ENCODE results near the gene WDPCP.
A peak's percentile ranks its signal among the peaks of the same experiment; 100 is the strongest.
"Not testable (repeated sequence)": the region's sequence is repeated elsewhere in the genome, so short reads cannot be mapped to it uniquely, and the experiment has no call there.

Gene WDPCP, protein sequence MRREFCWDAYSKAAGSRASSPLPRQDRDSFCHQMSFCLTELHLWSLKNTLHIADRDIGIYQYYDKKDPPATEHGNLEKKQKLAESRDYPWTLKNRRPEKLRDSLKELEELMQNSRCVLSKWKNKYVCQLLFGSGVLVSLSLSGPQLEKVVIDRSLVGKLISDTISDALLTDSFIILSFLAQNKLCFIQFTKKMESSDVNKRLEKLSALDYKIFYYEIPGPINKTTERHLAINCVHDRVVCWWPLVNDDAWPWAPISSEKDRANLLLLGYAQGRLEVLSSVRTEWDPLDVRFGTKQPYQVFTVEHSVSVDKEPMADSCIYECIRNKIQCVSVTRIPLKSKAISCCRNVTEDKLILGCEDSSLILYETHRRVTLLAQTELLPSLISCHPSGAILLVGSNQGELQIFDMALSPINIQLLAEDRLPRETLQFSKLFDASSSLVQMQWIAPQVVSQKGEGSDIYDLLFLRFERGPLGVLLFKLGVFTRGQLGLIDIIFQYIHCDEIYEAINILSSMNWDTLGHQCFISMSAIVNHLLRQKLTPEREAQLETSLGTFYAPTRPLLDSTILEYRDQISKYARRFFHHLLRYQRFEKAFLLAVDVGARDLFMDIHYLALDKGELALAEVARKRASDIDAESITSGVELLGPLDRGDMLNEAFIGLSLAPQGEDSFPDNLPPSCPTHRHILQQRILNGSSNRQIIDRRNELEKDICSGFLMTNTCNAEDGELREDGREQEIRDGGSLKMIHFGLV

GRCh38 chr2:63588385-63589147, at the start of gene WDPCP, which contains the start of gene MDH1:
TSS of gene WDPCP (minus strand) at chr2:63588477. CDS start at chr2:63588271, 206 bp downstream.
TSS of gene MDH1 (plus strand) at chr2:63588963. CDS start at chr2:63589044, 81 bp downstream.
- peak; percentile 100 for DNase-seq (ENCODE audit: low spot score)

GRCh38 chr2:63632382-63632781, 44.1 kb upstream of the WDPCP start:
- DNase-seq (ENCODE audit: low spot score) = no peak

DNA sequence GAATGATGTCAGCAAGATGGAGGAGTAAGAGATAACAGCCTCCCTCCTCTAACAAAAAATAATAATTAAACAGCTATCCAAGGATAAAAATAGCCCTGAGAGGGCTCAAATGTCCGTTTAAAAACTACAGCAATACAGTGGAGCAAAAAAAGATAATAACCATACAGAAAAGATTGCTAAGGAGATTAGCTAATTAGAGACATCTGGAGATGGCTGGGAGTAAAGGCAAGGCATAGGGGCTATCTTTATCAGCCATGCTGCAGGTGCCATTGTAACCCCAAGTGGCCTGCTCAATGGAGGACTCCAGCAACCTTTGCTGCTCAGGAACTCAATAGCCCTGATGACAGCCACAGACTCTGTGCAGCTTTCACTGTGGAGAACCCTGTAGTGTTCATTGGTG, 43.2 kb upstream of the WDPCP start:
- no peak for DNase-seq (ENCODE audit: low spot score)

DNA sequence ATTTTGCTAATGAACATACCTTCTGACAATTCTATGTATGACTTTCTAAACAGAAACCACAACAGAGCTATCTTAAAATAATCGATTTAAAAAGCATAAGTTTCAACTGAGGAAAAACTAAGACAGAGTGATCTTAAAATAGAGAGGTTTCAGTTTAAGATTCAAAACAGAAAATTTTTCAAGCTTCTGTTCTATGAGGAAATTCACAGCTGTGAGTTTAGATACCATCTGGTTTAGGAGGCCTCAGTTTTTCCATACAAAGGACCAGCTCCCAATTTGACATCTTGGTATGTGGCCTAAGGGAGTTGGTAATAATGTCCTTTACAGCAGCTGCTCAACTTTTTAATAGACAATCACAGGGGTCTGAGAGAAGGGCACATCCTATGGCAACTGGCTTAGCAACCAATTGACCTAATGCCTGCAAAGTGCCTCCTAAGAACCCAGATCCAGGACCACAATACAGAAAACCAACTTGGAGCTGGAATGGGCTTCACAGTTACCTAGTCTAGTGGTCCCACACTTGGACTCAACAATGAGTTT, 40.2 kb upstream of the WDPCP start:
- no peak for DNase-seq (ENCODE audit: low spot score)

DNA sequence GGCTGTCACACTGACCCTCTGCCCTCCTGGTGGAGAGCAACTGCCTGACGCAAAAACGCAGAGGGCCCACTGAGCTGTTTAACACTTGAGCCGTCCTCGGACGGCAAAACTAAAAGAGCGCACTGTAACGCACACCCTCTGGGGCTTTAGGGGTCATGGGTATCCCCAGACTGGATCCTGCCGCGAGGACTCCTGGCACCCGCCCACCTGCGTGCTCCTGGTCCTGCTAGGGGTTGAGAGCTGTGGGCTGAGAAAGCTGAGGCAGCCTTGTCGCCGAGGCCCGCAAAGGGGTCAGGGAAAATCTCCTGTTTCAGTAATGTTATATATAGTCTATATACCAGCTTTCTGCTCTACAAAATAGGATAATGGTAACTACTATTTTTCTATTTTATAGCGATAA, 39.6 kb upstream of the WDPCP start:
- DNase-seq (ENCODE audit: low spot score) = no peak

DNA sequence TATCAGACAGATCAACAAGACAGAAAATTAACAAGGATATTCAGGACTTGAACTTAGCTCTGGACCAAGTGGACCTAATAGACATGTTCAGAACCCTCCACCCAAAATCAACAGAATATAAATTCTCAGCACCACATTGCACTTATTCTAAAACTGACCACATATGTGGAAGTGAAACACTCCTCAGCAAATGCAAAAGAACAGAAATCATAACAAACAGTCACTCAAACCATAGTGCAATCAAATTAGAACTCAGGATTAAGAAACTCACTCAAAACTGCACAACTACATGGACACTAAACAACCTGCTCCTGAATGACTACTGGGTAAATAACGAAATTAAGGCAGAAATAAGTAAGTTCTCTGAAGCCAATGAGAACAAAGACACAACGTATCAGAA, 35.5 kb upstream of the WDPCP start:
- not testable (repeated sequence) for DNase-seq (ENCODE audit: low spot score)

DNA sequence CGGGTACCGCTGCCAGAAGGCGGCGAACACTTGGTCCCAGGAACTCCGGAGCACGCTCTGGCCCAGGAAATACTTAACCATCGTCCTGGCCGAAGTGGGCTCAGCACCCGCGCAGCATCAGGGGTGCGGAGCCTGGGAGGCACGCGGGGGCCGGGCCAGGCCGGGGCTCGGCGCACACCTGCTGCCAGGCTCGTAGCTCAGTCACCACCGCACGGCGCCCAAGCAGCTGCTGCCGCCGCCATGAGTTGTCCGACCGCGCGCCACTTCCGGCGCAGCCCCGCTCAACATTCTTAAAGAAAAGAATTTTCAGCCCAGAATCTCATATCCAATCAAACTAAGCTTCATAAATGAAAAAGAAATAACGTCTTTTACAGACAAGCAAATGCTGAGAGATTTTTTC, 34.5 kb upstream of the WDPCP start:
- no peak for DNase-seq (ENCODE audit: low spot score)

DNA sequence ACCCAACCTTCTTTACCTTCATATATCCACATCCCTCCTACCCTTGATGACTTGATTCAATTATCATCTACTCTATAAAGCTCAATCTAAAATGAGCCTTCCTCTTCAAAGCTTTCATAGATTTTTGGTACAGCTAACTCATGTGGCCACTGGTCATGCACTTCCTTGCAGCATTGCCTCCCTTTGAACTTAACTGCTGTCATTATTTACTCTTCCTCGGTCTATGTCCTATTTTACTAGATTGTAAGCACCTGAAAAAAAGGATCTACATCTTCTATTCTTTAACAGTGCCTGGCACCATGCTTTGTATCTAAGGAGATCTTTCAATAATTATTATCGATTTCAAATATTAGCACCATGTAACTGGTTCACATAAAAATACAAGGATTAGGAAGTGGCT, 31.1 kb upstream of the WDPCP start:
- no peak for DNase-seq (ENCODE audit: low spot score)

GRCh38 chr2:63617366-63617765, 29.1 kb upstream of the WDPCP start:
- DNase-seq (ENCODE audit: low spot score) = no peak

DNA sequence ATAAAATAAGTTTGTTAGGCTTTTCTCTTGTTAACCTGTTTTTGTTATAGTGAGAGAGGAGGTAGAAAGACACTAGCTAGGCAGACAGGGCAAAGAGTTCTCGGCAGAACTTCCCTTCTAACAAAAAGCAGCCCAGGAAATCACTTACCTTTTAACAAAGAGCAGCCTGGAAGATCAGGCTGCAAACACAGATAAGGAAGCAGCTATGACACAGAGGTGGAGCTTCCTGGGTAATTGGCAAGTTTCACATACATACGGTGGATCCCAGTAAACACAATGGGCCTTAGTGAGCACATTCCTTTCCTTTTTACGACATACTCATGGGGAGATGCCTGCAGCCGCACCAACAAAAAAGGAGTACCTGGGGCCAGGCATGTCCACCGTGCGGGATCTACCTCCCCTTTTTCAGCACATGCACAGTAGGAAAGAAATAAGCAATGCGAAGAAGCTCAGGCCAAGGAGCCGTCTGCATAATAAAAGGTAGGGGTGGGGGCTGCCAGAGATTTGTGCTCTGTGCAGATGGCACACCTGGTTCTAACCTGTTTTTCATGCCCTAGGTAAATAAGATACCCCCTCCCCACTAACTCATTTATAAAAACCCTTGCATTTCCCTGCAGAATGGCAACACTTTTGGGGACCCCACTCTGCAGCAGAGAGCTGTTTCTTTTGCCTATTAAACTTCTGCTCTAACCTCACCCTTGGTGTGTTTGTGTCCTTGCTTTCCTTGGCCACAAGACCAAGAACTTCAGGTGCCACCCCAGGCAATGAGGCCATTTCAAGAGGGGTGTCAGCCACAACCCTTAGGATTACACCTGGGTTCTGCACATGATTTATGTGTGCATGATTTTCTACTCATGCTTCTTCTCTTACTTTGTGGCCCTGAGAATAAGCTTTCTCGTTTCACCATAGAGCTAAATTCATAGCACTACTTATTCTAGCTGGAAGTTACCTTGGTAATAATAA, 27.0 kb upstream of the WDPCP start:
- peak; percentile 12 for DNase-seq (ENCODE audit: low spot score)

- DNase-seq (ENCODE audit: low spot score) = peak; percentile 24
Measured at GRCh38 chr2:63614448-63614968, 26.2 kb upstream of the WDPCP start.

DNA sequence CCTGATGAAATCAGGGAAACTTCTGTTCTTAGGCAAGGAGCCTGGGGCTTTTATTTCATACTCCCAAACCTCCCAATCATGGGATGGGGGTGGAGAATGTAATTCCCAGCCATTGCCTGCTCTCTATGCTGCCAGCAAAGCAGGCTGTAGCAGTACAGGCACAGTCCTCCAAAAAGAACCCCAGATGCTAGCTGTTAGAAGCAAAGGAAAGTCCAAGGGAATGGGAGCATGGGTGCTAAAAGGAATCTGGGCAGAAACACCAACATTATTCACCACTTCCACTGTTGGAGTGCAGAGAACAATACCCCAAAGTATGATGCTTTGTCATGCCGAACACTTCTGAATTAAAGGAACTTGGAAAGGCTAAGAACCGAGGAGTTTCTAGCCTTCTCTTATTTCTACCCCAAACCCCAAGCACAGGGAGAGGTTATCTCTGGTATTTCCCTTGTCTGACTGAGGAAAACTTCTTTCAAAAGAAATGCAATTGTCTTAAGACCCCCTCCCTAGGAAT, 25.2 kb upstream of the WDPCP start:
- DNase-seq (ENCODE audit: low spot score) = no peak

DNA sequence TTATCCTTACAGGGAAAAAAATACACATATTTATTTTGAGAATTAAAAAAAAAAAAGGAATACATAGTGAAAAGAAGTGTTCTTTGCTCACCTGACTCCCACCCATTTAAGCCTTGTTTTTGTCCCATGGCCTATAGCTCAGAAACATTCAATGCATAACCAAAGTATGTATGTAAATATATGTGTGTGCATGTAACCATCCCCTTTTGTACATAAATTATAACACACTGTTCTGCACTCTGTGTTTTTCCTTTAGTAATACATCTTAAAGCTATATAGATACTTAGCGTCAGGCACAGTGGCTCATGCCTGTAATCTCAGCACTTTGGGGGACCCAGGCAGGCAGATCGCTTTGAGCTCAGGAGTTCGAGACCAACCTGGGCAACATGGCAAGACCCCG, 22.2 kb upstream of the WDPCP start:
- DNase-seq (ENCODE audit: low spot score) = no peak

DNA sequence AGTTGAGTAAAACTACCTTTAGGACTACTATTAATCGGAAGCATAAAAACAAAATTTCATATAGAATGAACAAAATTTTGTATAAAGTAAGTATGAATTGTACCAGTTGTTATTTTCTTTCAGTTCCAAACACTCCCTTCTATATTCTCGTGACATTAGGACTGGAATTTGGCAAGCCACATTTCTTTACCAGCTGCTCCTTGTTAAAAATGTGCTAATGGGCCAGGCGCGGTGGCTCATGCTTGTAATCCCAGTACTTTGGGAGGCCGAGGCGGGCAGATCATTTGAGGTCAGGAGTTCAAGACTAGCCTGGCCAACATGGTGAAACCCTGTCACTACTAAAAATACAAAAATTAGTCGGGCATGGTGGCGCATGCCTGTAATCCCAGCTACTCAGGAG, 20.6 kb upstream of the WDPCP start:
- DNase-seq (ENCODE audit: low spot score) = not testable (repeated sequence)

DNA sequence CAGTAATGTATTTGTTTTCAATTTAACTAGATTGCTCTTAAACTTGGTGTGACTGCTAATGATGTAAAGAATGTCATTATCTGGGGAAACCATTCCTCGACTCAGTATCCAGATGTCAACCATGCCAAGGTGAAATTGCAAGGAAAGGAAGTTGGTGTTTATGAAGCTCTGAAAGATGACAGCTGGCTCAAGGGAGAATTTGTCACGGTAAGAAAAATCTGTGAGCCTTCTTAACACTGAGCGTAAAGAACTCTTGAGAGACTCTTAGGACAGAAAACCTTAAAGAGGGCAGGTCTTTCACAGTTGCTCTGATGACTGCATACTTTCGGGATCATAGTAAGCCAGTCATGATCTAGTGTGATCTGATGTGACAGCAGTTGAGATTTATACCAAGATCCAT, 16.4 kb upstream of the WDPCP start:
- no peak for DNase-seq (ENCODE audit: low spot score)

- no peak for DNase-seq (ENCODE audit: low spot score)
Measured at GRCh38 chr2:63600881-63601460, 12.7 kb upstream of the WDPCP start.

- DNase-seq (ENCODE audit: low spot score) = no peak
Measured at GRCh38 chr2:63598981-63599380, 10.7 kb upstream of the WDPCP start.

- DNase-seq (ENCODE audit: low spot score) = no peak
Measured at GRCh38 chr2:63596401-63596883, 8.2 kb upstream of the WDPCP start.

DNA sequence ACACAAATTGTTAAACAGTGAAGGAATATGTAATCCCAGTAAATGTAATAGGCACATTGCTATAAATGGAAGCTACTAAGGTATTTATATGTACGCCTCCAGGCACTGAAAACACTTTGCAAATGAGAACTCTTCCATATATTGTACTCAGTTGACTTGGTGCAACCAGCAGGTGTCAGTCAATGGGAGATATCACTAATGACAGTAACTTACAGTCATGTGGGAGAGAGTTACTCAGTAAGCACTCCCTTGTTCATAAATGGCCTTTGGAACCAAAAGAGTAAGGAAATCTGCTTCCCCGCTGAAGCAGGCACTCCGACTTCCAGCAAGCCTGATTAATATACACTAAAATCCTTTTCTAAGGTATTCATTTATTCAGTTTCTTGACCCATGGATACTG, 6.4 kb upstream of the WDPCP start:
- DNase-seq (ENCODE audit: low spot score) = no peak

DNA sequence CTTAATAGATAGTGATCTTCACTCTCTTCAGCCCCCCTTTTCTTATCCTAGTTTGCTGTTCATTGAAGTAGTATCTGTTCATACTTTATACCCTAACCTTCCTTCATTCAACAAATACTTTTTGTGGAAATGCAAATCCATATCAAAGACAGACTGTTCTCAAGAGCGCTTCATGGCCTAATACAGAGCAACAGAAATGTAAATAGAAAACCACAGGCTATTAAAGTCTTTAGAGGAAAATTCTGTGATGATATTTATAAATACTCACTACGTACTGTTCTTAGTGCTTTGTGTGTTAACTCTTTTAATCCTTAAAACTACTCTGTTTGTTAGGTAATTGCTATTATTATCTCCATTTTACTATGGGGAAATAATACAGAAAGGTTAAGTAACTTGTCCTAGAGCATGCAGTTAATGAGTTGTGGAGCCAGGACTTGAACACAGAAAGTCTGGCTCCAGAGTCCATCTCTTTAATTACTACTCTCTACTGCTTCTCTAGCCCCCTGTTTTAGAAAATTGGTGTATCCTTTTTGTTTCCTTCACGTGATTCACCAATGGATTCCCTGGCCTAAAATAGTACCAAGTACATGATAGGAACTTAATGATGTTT, 3.4 kb upstream of the WDPCP start:
- no peak for DNase-seq (ENCODE audit: low spot score)
